Stimulated activated CD4-positive, alpha-beta T cell treated with anti-CD3 and anti-CD28 coated beads, Interleukin-4, amount 100 ng/mL, for 48 hours (primary cell): ENCODE measurements around the gene RMDN3.

Experiments
- DNase-seq, 2 donors: peaks; one replicate each; pipeline ENCODE4 v3.0.0-alpha.2; 2020; ENCODE audit warnings: low read depth in 2 of 2

Gene RMDN3

DNA sequence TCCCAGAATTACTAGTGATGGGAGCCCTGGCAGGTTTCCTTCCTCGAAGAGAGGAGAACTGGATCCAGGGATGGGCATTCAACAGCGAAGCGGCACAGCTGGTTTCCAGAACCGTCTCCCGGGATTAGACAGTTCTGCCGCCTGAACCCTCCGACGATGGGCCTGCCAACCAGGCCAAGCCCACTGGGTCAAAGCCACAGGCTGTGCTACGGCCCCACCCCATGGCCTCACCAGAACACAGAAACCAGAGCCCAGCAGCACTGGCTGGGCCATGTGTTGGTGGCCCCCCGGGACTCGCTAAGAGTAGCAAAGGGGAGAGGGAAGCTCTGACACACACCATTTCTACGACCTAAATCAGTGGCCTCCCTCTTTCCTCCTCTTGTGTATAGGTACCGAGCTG is 17.0 kb upstream of the RMDN3 start:
- DNase-seq = no peak

- no peak for DNase-seq
Measured at GRCh38 chr15:40771242-40771641, 16.2 kb upstream of the RMDN3 start.

GRCh38 chr15:40770147-40770721 is 15.2 kb upstream of the RMDN3 start:
- no peak for DNase-seq

GRCh38 chr15:40769274-40770146 is 14.5 kb upstream of the RMDN3 start, which contains the start of gene C15orf62:
TSS of gene C15orf62 (plus strand) at chr15:40769980. CDS start at chr15:40770496, 516 bp downstream.
- DNase-seq = peak in 1 of 2 donors; percentile 31

DNA sequence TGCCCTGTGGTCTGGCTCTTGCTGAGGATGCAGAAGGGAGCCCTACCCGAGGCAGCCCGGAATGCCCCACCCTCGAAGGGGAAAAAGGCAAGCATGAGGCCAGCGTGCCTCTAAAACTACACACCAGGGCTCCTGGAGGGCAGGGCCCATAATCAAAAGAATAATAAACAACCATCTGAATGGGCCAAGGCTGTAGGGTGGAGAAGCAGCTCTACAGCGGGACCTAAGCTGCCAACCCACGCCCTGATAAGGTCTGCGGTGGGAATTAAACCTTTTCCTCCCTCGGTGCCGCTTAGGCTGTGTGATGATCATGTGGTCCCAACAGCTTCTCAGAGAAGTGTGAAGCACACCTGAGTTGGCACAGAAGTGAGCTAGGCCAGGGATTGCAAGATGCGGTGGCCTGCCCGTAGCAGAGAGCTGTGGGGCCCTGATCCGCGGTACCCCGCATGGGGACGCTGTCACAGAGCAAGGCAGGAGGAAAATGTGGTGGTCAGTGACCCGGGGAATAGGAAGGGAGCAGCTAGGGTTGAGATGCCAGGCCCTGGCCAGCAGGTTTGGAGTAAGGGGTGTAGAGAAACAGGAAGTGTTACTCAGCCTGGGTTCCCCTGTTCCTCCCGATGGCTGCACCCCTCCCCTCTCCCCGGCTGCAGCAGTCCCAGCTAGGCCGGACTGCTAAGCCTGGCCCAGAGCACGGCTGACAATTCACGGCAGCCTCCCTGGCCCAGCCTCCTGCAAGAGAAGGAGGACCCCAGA is 13.6 kb upstream of the RMDN3 start:
- DNase-seq = no peak

GRCh38 chr15:40767838-40768500 is 12.9 kb upstream of the RMDN3 start:
- no peak for DNase-seq

- no peak for DNase-seq
Measured at GRCh38 chr15:40766906-40767837, 12.1 kb upstream of the RMDN3 start.

DNA sequence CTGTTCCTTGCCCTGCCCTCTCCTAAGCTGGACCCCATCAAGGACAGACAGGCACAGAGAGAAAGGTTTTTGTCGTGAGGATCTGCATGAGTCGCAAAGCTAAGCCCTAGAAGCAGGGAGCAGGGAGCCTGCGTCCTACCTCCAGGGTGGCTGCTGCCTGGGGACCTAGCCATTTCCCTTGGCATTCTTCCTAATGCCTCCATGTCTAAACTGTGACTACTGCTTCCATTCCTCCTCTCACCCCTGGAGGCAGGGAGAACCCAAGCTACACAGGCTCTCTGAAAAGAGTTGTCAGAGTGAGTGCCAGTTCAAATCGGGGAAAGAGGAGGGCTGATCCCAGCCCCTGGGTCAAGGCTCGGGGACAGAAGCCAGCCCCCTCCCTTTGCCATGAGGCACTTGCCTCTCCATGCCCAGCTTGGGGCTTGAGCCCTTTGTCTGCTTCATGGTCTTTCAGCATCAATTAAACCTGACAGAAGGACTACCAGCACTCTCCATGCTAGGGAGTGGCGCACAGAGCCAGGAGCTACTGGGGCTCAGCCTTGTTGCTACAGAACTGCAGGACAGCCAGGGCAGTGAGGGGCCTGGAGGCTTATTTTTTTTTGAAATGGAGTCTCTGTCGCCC is 11.3 kb upstream of the RMDN3 start:
- no peak for DNase-seq

GRCh38 chr15:40764629-40765103 is 9.6 kb upstream of the RMDN3 start:
- DNase-seq = no peak

GRCh38 chr15:40763801-40764628 is 9.0 kb upstream of the RMDN3 start, which contains the start of gene GCHFR:
TSS of gene GCHFR (plus strand) at chr15:40764068. CDS start at chr15:40764181, 113 bp downstream.
- peak; percentile 56 to 65 for DNase-seq

GRCh38 chr15:40762919-40763800 is 8.1 kb upstream of the RMDN3 start:
- peak; percentile 32 to 40 for DNase-seq

GRCh38 chr15:40759961-40760360 is 4.9 kb upstream of the RMDN3 start:
- no peak for DNase-seq

- DNase-seq = no peak
Measured at GRCh38 chr15:40756938-40757337, 1.9 kb upstream of the RMDN3 start.

DNA sequence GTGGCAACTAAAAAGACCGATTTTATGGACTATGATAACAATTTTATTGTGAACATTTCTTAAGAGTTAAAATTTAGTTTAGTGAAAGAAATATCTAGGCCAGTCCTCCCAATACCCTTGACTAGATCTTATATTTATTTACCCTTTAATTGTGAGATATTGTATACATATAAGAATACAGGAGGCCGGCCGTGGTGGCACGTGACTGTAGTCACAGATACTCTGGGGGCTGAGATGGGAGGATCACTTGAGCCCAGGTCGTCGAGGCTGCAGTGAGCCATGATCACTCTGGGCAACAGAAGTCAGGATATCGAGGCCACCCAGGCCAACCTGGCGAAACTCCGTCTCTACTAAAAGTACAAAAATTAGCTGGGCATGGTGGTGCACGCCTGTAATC is 756 bp upstream of the RMDN3 start:
- no peak for DNase-seq

- no peak for DNase-seq
Measured at GRCh38 chr15:40754574-40754882, 526 bp downstream of the RMDN3 start.

- DNase-seq = no peak
Measured at GRCh38 chr15:40751745-40752144, 3.3 kb downstream of the RMDN3 start.

GRCh38 chr15:40750885-40751284 is 4.2 kb downstream of the RMDN3 start:
- DNase-seq = no peak

- no peak for DNase-seq
Measured at GRCh38 chr15:40749151-40749630, 5.9 kb downstream of the RMDN3 start.
